ENCODE measurements around the gene FOXD3. TPM values are rescaled to one million over a fixed set of nuclear protein-coding genes. Genes with fewer than 3 reads are reported as not detected.

Gene FOXD3
- polyA plus RNA-seq, 12 donors, result 3.7 to 10.0 (median 5.6) TPM; not detected in 1

DNA sequence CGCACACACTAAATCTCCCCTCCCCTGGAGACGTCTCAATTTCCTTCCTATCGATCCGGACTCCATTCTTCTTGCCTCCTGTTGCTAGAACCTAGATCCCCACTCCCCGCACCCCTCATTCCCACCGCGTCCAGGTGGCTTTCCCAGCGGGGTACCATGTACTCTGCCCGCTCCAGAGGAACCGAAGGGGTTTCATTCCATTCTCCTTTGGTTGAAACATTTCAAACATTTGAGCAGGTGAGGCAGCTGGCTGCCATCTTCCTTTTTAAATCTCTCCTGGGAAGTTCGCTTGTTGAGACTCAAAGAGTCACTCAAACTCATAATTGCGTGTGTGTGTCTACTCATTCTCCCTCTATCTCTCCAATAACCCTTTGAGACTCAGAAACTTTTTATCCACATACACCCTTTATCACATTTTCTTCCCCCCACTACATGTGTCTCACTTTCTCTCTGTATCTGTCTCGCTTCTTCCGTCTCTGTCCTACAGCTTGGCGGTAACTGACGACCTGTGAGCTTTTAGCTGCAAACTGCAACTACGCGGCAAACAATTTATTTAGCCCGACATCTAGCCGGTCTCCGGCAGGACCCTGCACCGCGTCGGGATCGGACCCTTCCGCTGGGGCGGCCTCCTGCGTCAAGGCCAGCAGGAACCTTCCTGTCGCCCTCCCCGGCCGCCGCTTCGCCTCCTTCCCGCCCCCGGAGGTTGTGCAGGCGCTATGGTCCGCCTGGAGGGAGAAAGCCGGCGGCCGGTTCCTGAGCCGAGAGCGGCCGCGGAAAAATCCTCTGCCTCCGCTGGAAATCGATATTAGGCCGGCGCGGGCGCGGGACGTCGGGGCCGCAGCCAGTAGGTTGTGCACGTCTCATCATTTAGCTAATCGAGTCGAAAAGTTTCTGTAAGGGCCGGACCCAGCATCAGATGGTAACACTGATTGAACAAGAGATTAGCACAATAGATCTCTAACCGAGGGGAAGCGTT lies 3.0 kb upstream of the FOXD3 start:
- no peak for DNase-seq

DNA sequence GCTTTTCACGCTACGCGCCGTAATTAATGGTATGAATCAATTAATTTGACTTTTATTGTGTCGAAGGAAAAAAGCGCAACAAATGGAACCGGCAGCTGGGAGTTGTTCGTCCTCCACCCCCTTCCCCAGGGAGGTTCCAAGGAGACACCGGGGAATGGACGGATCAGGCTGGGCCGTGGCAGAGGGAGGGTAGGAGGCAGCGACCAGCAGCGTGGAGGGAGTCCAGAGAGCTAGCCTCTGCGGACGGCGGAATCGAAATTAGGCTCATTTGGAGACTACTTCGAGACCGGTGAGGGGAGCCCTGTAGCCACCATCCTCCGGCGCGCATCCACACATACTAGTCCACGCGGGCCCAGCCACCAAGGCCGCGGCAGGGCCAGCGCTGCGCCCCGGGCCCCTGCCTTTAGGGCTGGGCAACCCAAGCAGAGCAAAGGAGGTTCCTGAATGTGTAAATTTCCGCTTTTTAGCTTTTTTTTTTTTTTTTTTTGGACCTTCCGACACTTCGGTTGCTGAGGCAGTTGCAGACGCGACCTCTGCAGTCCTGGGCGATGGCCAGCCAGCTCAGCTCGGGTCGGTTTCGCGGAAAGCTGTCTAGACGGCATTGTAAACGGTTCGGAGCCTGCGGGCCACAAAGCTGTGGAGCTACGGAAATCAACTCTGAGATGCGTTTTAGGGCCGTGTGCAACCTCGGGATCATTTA lies 2.2 kb upstream of the FOXD3 start:
- no peak for DNase-seq

DNA sequence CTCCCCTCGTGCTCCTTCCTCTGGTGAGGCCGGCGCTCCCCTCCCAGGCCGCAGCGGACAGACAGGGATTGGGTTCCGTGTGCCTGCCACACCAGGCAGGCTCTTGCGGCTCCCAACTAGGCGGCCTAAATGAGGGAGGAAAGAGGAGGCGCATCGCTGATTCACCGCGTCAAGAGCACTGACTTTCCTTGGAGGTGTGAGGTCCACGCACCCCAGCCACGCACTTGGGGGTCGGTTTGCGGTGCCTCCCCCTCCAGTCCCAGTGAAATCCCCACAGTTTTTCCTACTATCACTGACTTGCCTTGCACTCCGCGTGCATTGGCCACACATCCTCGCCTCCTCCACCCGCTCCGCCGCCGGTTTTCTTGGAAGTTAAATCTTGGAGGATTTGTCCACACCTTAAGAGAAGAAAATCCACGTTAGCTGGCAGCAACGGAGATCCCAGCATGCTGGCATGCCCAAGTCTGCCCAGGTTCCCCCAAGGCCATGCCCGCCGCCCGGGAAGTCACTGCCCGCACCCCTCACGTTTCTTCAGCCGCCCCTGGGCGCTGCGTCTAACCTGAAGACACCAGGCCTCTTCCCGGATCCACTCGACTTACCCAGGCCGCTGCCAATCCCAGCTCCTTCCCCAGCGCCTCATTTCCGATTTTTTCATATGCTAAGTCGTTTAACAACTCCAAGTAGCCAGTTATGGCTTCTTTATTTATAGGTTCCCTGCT lies 1.1 kb upstream of the FOXD3 start:
- no peak for DNase-seq

DNA sequence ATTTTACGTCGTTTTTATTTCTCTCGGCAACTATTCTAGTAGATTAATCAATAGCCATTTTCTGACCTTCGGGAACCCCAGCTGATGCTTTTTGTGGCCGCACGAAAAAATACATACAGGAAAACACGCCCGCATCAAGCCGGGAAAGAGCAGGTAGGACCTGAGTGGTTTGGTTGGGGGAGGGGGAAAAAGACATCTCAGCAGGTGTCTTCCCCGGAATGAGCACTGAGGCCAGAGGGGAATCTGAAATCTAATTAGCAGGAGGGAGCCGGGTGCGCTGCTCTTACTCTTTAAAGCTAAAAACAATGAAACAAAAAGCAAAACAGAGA lies 618 bp upstream of the FOXD3 start:
- no peak for DNase-seq

DNA sequence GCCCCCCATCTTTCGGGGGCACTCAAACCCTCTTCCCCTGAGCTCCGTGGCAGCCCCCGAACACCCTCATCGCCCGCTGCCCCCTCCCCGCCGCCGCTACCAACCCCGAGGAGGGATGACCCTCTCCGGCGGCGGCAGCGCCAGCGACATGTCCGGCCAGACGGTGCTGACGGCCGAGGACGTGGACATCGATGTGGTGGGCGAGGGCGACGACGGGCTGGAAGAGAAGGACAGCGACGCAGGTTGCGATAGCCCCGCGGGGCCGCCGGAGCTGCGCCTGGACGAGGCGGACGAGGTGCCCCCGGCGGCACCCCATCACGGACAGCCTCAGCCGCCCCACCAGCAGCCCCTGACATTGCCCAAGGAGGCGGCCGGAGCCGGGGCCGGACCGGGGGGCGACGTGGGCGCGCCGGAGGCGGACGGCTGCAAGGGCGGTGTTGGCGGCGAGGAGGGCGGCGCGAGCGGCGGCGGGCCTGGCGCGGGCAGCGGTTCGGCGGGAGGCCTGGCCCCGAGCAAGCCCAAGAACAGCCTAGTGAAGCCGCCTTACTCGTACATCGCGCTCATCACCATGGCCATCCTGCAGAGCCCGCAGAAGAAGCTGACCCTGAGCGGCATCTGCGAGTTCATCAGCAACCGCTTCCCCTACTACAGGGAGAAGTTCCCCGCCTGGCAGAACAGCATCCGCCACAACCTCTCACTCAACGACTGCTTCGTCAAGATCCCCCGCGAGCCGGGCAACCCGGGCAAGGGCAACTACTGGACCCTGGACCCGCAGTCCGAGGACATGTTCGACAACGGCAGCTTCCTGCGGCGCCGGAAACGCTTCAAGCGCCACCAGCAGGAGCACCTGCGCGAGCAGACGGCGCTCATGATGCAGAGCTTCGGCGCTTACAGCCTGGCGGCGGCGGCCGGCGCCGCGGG lies 837 bp downstream of the FOXD3 start:
- DNase-seq, result no peak

DNA sequence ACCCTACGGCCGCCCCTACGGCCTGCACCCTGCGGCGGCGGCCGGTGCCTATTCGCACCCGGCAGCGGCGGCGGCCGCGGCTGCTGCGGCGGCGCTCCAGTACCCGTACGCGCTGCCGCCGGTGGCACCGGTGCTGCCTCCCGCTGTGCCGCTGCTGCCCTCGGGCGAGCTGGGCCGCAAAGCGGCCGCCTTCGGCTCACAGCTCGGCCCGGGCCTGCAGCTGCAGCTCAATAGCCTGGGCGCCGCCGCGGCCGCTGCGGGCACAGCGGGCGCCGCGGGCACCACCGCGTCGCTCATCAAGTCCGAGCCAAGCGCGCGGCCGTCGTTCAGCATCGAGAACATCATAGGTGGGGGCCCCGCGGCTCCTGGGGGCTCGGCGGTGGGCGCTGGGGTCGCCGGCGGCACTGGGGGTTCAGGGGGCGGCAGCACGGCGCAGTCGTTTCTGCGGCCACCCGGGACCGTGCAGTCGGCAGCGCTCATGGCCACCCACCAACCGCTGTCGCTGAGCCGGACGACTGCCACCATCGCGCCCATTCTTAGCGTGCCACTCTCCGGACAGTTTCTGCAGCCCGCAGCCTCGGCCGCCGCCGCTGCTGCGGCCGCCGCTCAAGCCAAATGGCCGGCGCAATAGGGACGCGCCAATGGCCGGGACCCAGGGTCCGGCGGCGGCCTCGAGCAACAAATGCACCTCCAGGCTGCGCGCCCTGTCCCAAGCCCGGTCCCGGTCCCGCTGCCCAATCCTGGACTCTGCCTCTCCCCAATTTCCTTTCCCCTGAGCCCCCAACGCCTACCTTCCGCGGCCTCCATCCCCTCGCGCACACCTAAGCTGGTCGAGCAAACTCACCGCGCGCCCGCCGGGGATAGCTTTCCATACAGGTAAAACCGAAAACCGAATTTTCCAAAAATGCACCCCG lies 1.8 kb downstream of the FOXD3 start:
- DNase-seq, result no peak

DNA sequence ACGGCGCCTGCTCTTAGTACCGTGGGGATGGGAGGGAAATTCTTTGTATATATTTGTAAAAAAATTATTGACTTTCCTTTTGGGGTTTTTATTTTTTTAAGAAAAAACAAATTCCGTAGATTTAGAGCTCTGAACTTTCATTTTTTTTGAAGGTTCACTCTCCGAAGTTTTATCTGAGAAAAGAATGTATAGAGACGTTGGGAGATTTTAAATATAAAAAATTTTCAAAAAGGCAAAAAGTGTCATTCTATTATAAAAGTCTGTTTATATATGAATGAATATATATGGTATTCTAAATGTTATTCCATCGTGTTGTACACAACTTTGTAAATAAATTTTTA lies 2.4 kb downstream of the FOXD3 start:
- no peak for DNase-seq

DNA sequence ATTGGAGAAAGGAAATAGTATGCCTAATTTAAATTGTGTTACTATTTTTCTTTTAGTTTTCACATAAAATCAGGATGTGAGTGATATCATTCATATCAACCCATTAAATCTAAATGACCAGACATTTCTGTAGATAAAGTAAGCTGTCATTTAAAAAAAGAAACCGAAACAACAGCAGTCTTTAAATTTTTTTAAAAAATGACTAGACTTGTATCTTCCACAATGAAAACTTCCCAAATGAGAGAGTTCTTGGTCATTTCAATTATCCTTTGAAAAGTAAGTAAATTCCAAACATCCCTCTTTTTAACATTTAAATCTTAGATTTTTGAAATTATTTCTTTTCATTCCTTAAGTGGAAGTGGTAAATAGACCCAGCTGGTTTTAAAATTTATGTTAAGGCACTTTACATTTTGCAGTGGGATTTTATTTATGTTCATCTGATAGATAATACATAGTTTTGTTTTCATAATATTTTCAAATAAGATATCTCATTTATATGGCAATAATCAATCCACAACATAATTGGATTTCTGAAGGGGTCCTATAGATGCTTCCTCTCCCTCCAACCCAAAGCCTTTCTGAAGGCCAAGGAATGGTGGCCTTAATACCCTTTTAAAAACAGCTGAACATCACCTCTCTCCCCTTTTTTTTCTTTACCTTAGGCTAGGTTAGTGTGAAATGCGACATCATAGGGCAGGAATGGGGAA lies 3.1 kb downstream of the FOXD3 start:
- DNase-seq, result no peak

DNA sequence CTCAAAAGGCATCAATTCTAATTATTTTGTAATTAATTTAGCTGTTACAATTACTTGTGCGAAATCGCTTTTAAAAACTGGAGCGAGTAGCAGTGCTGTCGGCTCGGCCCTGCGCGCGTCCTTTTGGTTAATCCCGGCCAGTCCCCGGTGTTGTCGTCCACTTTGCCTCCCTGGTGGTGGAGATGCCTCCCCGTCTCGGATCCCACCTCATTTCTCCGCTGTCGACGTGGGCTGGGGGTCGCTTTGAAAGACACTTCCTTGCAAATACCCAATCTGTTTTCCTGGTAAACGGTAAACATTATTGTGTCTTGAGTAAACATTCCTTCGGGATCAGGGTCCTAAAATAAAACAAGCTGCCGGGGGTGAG lies 3.7 kb downstream of the FOXD3 start:
- DNase-seq, result no peak

DNA sequence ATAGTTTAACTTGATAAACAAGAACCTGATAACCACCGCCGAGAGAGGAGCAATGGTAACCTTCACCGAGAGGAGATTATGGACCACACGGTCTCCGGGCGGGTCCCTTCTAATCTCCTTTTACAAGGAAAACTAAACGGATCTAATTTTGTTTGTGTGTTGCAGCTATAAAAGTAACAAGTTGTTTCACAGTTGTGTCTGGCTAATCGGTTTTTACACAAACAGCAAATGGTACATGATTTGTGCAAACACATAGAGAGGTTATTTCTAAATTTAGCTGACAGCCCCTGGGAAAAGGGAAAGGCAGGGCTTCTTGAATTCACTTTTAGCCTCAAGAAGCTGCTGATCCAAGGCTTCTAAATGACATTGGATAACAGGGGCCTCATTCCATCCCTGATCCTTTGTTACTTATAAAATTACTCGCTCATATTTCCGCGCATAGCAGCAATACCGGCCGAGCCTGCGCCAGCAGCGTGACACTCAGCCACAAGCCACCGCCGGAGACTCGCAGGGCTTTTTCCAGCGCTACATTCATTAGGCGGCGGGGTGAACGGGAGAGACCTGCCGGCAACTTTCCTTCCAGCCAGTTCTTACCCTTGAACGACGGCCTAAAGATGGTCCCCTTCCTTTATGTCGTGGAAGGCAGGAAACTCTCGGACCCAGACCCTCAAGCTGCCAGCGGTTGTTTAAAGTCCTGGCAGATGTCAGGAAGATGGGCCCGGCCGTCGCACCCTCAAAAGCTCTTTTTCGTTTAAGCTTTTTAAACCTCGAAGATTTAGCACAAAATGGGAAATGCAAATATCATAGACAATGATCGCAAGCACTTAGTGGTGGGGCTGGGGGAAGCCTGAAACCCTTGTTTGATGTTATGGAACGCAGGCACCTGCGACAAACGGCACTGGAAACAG lies 4.4 kb downstream of the FOXD3 start:
- peak; percentile 35 for DNase-seq

DNA sequence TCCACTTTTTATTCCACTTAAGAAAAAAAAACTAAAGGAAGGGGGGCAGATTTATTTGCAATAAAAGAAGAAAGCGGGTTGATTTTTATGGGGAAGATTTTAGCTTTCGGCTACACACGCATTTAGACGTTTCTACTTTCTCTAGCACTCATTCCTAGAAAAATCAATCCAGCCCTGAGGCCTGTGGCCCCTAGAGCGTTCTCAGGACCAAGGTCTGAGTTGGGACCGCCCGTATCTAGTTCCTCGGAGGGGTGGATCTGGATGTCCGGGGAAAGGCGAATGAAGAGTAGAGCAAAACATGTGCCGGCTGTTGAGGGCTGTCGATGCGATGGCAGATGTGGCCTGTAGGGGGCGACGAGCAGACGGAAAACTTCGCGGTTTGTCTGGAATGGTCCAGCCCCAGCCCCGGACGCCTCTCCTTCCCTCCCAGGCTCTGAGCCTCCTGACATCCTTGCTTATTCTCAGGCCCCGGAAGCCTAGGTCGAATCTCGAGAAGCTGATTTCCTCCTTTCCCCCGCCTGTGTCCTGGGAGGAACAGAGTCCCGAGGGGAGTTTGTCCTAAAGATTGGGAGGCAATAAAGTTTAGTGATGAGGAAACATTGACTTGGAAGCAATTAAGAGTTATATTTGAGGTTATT lies 5.2 kb downstream of the FOXD3 start:
- DNase-seq, result peak; percentile 75

DNA sequence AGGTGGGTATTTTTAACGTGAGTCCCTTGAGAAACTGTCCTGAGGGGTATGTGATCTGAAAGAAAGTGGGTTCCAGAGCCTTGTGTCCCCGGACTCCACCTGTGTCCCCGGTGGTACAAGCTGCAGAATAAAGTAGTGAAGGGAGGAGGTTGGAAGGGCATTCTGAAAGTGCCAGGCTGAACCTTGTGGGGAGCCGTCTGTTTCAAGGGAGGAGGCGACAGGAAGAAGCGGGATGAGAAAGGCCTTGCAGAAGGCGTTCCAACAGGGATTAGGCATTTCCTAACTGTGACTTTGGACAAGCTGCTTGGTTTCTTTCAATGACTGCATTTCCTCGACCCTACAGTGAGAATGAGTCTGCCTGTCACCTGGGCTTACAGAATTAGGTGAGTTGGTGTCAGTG lies 5.8 kb downstream of the FOXD3 start:
- no peak for DNase-seq

DNA sequence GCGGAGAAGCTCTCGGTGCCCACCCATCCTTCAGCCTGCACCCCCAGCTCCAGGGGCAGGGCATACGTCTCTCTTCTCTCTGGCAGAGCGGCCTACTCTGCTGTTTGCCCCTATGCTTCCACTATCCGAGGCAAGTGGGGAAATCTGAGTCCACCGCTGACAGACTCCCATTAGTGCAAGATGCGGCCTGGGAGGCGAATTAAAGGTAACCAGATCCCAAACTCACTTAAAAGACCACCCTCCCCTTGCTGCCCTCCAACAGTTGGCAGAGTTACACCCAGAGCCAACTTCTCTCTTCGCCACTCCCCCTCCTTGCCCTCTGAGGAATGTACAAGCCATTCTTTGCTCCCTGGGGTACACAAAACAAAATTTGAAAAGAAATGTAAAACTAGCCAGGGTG lies 6.4 kb downstream of the FOXD3 start:
- no peak for DNase-seq

DNA sequence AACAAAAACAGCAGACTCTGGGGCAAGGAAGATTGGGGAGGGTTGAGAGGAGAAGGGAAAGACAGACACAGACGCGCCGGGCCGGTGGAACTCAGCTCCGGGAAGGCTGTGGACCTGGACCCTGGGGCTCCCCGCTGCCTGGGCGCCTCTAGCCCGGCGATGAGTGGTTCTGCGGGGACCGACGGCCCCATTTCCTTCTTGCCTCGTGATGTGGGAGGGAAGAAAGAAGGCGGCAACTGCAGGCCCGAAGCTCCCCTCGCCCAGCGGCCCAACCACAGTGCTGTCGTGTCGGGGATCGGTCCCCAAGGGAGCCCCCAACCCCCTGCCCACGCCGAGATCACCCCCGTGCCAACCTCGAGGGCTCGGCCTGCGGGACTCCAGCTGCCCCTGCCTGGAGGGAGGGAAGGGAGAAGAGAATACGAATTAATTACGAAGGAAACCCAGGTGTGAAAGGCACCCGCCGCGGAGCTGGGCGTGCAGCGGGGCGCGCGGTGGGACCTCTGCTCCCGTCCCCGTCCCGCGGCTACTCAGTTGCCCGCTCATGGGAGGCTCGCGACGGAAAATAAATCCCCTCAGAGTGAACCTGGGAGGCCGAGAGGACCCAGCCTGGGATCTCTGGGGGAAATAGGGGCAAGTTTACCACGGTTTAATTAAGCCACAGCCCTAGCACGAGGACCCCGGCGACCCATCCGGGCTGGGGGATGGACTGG lies 7.4 kb downstream of the FOXD3 start:
- DNase-seq, result no peak

DNA sequence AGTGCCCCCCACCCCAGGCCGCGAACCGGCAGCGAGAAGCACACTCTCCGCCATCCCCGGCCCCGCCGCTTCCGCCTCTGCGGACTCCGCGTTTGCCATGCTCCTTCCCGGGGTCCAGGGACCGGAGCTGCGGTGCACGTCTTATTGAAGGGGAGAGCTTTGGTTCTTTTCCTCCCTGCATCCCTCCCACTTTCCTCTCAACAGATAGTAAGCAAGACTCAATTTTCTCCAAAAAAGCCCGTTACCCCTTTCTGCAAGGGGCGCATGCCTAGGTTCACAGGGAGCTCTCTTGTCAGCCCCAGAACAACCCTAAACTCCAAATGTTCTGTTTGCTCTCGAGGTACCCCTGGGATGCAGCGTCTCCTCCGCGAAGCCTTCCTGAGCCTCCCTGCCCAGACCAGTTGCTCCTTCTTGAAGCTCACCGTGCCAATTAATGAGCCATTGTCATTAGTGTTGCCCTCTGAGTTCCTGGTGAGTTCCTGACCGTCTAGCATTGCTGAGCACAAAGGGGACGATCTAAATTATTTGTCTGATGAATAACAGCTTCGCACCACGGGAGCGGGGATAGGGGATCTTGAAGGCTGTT lies 8.1 kb downstream of the FOXD3 start:
- DNase-seq, result no peak

DNA sequence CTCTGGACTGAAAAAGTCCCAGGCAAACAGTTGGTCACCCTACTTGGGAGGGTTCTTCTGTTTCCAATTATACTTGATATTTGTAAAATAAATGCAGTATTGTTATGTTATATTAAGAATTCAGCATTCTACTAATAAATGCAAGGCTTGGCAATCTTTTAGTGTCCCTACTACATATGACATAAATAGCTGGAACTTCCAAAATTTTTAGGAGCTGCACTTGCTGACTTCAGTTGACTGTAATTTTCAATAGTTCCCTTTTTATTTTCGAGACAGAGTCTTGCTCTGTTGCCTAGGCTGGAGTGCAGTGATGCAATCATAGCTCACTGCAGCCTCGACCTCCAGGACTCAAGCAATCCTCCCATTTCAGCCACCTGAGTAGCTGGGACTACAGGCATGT lies 20.0 kb downstream of the FOXD3 start:
- no peak for DNase-seq

DNA sequence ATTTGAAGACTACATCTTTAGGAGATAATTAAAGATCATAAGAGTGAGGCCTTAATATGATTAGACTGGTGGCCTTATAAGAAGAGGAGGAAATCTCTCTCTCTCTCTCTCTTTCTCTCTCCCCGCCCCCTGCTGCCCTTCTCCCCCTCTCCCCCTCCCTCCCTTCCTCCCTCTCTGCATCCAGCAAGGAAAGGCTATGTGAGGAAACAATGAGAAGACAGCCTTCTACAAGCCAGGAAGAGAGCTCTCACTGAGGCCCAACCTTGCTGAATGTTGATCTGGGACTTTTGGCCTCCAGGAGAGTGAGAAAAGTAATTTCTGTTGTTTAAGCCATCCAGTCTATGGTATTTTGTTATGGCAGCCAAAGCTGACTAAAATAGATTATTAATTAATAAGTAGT lies 21.6 kb downstream of the FOXD3 start:
- no peak for DNase-seq

All from muscle of arm (tissue), 12 donors.